Cortex of kidney (tissue), 1 donor: ENCODE data around the gene CHL1.

ENCODE experiments used
- DNase-seq: peaks from one replicate; lab custom pipeline; 2025; lab: John Stamatoyannopoulos, UW

CHL1 gene

DNA sequence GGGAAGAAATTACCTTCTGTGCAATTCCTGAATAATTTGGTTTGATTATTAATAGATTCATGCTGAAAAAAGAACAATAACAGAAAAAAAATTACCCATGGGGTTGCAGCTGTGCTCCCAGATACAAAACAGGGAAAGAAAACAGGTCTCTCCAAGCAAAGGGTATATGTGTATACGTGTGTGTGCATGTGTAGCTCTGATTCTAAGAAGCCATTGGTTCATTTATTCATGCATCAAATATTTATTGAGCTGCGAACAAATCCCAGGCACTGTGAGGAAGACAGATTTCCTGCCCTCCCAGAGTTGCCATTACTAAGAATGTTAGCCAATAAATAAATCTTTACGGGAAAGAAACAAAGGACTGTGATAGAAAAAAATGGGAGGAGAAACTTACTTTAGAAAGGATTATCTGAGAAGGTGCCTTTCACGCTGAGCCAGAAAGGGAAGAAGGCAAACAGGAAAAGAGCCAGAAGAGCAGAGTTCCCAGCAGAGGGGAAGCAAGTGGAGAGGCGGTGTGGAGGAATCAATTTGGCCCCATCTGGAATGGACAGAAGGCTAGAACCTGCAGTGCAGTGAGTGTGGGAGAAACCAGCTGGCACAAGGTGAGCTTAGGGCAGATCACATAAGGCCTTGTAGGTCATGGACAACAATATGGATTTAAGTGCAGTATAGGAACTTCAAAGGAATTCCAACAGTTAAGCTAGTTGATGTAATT is 20.7 kb downstream of the CHL1 start:
- DNase-seq, result no peak

DNA sequence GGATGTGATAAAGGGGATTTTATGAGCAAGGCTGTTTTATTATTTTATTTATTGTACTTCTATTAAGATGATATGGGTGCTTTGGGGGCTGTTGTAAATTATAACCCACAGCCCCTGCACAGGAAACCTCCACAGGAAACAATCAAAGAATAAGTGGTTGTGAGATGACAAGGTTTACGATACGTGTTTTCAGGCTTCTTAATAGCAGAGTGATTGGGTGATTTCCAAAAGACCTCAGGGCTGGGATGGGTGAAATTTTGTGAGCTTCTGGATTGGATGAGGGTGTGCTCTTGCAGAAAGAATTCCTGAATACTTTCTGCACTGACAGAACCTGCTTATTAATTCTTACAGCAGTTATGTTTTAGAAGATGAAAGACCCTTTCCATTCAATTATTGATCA is 21.4 kb downstream of the CHL1 start:
- DNase-seq, result no peak

DNA sequence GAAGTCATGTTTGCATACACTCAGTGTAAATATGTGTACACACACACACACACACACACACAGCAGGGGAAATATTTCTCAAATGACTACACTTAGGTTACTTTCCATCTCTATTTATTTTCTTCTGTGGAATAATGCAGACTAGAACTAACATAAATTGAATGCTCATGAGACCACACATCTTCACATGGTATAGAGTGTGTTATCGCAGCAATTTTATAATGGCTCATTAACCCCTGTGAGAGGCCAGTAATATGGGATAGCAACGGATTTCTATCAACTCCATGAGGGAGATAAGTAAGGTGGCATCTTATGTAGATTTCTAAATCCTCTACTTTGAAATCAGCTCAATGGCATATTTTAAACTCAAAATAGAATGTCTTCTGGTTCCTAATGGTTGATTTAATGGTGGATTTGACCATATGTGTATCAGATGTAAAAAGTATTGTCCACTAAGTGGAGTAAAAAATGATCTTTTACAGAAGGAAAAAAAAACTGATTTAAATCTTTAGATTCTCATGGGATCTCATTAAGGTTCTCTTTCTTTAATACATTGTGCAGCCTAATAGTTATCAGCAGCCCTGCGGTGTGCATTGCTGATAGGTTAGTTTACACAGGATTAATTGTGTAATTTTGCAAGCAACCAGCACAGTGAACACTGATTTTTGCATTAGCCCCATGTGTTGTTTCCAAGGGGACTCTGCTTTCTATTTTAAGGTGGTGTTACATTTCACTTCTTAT is 32.0 kb downstream of the CHL1 start:
- no peak for DNase-seq

DNA sequence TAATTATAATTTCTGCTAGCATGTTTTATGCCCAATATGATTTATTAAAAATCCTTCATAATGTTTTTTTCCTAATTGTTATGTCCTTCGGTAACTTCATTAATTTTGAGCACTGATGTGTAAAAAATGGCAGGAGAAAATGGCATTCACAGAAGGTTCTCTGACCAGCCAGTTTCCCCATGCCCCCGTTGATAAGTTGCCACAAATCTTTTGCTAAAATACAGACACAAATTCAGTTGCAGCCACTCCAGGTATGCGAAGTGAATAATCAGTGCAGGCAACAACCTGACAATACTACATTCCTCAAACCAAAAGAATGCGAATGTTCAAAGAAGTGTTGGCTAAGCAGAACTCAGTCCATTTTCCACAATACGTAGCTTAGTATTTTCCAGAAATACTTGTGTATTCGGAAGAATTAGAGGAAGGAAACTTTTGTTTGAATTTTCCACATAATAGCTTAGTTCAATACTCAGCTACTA is 32.7 kb downstream of the CHL1 start:
- DNase-seq, result no peak

DNA sequence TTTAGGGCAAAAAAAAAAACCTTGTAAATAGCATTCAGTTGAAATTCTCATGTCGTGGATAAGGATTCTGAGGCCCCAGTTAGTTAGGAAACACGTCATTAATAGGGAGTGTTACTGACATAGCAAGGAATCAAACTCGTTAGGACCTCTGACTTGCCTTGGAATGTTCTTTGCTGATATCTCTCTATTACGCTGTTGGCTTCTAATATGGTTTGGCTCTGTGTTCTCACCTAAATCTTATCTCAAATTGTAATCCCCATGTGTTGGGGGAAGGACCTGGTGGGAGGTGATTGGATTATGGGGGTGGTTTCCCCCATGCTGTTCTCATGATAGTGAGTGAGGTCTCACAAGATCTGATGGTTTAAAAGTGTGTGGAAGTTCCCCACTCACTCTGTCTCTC is 40.3 kb downstream of the CHL1 start:
- DNase-seq, result no peak

DNA sequence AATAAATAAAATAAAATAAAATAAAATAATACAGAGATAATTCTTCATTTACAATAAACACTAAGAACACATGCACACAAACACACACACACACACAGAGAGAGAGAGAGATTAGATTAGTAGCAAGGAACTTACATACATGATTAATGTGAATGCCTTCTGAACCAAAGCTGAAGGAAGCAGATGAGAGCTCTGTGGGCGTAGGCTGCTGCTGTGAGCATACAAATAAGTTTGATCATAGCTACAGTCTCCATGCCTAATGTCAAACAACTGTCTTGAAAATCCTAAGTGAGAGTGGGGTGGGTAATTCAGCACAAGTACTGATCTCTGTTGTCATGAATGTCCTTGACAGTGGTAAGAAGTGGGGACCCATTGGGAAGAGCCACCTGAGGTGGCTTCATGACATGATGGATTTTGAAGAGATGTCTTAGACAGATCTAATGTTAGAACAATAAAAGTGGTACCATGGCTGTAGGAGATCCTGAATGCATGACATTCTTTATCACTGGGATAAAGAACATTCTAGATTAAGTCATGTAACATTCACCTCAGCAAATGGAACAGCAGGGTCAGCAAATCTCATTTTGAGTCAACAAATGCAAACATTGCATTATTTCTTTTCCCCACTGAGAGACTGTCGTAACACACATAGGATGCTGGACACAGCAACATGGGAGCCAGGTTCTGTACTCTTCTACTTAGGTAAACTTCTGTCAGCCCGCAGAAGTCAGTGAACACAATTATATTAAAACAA is 46.2 kb downstream of the CHL1 start:
- DNase-seq, result no peak

DNA sequence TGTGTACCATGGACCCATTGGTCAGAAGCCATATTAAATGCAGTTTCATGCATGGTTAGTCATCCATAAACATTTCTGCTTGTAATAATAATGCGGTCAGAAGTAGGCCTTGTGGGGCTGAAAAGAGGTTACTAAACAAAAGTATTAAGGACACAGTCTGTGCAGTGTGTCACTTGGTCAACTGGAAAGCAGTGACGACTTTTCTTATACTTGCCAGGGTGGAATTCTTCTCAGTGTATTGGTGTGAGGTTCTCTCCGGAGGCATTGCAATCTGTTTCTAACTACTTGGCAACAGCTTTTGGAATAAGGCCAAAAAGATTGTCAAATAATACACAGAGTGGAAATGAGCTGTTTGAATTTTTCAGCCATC is 46.8 kb downstream of the CHL1 start:
- DNase-seq, result no peak

DNA sequence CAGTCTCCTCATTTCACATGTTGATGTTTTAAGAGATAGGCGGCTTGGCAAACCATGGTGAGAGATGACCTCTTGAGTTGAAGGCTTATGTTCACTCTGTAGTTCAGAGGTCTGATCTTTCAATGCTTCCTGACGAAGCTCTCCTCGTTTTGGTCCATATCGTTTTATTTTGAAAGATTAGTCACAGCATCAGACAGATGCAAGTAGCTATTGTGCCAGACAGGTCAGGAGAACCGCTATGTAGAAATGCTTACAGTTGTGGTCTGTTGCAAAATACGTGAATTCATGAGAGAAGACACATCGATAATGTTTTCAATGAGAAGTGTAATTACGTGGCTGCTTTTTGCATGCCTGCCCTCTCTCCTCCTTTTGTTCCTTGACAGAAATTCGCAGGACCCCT is 47.5 kb downstream of the CHL1 start:
- no peak for DNase-seq

DNA sequence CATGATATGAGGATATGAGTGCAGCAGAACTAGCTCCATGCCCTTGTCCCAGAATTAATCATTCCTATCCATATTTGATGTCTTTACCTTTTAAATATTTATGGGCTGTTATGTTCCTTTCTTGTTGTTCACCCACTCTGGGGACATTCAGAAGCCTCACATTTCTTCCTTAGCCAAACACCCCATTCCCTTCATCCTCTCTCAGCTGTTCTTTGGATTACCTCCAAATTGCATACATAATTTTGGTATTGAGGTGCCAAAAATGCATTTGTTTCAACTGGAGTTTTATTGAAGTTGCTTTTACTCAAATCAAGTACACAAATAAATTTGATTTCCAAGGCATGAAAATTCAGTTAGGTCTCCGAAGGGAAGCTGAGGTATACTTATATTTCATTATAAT is 51.4 kb downstream of the CHL1 start:
- DNase-seq, result no peak

DNA sequence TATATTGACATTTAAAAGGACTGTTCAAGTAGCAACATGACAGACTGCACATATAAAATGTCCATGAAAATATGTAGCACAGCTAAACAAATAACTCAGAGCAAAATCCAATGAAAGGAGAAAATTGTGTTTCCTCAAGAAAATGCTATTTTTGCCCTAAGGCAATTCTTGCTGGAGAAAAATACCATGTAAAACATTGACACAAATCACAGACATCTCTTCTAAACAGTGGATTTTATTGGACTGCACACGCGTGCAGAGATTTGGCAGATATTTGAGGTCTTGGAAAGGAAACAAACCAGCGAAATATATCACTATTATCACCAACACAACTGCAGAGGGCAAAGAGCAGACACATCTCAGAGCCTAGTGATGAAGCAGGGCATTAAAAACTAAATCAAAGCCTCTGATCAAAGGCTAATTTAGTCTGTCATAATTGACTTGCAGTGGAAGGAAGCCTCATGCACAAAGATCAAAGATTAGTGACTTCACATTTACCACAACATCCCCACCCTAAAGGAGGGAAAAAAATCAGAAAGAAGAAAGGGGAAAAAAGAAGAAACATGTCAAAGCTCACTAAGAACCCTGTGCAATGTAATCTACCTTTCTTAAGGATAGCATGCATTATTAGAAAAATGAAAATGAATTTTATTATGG is 52.4 kb downstream of the CHL1 start:
- no peak for DNase-seq

DNA sequence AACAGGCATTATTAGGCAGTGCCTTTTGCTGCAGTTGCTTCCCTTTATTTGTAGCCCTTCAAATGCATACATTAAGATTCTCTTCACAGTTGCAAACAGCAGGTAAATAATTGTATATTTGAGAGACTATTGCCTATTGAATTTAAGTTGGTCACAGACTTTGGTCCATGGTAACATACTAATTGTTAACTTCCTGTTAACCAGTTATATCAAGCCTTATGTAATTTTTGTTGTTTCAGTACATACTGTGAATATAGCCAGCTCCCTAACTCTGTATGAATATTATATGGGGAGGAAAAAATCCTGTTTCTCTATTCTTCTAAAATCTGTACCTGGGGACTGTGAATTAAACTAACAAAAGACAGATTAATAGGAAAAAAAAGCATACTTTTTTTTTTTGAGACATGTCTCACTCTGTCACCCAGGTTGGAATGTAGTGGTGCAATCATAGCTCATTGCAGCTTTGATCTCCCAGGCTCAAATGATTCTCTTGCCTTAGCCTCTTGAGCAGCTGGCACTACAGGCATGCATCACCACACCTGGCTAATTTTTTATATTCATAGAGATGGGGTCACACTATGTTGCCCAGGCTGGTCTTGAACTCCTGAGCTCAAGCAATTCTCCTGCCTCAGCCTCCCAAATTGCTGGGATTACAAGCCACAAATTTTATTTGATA is 53.2 kb downstream of the CHL1 start:
- no peak for DNase-seq

DNA sequence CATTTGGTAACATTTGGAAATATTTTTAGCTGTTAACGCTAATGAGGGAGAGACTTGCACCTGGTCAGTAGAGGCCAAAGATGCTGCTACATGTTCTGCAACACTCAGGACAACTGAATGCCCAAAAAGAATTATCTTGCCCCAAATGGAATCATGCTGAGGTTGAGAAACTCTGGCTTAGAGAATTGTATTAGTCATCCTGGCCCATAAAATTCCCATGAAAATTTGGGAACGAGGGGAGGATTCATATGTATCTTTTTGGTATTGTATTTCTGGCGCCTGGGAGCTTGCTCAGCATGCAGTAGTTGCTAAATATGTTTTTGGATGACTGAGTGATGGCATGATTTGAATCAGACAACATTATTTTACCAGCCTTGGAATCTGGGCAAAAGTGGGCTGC is 59.9 kb downstream of the CHL1 start:
- DNase-seq, result no peak

DNA sequence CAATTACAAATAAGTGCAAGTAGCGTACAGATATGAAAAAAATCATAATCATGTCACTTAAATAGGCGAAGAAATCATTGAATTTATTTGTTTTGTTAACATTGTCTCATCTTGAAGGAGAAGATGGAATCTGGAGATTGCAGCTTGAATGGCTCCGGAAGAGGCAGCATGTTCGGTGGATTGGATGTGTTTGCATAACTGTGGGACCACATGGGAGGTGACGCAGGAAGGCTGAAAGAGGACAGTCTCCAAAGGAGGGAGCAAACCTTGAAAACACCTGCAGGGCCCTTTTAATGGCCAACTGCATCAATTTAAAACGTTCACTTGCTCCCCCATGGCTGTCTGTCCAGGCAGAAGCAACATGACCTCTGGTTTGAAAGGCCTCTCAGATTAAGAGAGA is 61.3 kb downstream of the CHL1 start:
- no peak for DNase-seq

DNA sequence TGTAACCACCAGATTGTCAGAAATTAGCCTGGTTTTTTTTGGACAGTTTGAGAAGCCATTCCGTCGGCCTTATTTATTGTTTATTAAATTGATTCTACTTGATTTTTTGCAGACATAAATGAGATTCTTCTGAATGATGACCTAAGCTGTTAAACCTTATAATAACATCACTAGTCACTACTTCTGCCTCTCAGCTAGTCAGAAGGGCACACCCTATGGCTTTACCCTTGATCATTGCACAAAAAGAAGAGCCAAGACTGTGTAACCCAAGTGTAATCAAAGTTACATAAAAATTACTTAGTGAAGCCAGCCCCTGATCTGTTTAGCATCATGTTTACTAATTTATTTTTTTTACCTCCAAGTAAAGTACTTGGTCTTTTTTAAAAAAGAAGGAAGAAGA is 64.3 kb downstream of the CHL1 start:
- no peak for DNase-seq

DNA sequence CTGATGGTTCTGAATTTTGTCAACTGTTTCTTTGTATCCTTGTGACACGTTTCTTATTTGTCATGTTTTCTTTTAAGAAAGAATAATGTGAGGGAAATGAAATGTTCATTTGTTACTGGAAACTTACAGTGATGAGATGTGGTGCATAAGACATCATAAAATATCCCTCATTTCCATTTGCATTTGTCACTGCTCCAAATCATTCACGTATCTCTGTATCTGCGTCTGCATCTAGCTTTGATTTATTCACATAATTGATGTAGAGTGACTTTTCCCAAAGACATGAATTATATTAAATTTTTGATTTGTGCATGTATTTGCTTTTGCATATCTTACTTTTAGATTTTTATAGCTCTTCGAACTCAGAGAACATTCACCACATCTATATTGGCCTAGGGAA is 66.8 kb downstream of the CHL1 start:
- DNase-seq, result no peak

DNA sequence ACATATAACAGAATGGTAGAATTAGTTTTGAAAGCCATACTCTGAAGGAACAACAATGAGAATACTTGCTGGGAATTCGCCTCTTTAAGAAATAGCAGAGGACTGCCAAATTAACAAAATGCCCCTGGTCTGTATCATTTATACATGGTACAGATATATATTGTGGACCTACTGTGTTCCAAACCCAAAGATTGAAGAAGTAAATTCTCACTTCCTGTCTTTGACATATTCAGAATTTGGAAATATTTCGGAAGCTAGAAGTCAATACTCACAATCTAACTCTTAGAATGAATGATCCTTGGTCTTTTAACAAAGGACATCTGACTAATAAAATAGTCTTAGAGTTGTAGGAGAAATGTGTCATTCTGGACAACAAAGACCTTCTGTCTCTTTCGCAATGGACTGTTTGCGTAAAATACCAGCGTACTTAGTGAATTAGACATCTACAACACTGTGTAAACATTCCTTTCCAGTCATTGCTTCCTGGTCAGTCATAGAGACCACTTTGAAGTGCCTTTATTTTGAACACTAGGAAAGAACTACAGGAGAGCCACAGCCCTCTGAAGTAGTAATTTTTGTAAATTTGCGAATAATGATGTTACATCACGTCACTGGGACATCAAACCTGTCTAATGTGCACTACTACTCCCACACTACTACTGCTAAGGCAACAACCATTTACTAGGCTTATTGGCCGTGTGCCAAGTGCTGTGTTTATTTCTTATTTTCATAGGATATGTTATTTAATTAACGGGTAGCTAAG is 68.0 kb downstream of the CHL1 start:
- DNase-seq, result no peak

DNA sequence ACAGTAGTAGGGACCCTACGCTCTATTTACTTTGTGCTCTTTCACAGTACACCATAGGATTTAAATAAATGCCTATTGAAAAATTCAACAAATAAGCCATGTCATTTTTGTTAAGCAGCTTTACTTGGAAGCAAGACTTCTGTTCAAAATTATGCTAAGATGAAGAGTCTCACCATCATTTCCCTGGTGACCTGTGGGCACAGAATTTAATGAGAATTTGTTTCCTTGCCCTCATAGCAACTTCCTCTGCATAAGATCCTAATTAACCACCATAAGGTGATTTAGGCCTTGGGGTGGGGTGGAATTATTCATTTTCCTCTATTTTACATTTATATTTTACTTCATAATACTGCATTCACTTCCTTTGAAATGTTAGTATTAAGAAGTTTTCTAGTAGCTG is 70.5 kb downstream of the CHL1 start:
- no peak for DNase-seq

DNA sequence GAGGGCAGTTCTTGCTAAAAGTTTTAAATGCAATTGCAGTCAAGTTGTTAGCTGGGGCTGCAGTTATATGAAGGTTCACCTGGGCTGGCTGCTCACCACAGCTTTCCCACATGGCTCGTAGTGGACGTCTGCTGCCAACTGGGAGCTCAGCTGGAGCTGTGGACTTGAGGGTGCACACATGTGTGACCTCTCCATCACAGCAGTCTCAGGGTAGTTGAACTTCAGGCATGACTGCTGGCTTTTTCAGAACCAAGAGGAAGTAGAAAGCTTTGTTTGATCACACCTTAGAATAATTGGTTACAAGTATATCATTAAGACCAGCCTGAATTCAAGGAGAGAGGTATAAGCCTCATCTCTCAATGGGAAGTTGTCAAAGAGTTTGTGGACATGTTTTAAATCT is 74.1 kb downstream of the CHL1 start:
- DNase-seq, result no peak

DNA sequence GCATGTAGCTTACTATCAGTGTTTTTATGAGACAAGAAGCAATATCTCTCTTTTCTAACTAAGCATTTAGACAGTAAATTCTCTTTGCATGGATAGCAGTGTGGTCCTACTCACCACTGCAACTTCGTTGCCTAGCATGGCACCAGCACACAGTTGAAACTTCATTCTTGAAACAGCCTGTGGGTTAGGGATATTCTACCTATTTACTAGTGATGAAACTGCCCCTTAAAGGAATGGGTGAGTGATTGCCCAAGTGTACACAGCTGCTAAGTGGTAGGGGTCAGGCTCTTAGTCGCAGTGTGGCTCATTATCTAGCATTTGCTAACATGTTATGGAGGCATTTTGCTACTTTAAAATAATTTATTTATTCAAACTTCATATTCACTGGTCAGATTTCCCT is 78.4 kb downstream of the CHL1 start:
- no peak for DNase-seq

DNA sequence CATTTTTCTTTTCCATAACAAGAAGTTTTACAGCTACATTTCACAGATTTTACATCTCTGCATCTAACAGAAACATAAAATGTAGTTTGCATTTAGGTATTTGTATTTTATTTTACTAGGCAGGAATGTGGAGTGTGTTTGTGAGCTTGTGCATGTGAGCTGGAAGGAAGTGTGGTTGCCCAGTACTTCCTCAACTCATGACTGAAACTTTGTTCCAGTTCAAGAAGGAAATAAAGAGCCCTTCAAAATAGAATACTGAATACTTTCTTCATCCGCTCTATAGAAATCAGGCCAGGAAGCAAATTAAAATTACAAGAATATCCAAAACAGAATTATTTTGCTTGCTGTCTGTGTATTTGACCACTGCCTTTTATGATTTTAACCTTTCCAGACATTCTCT is 81.3 kb downstream of the CHL1 start:
- no peak for DNase-seq
